Measurements from ENCODE around the gene ZKSCAN3.
"Not testable (repeated sequence)": the region's sequence is repeated elsewhere in the genome, so short reads cannot be mapped to it uniquely, and the experiment has no call there.

ZKSCAN3 gene

GRCh38 chr6:28383235-28384142 lies 33.7 kb downstream of the ZKSCAN3 start:
- H3K27me3 ChIP-seq (ENCODE audit: control insufficient read depth, insufficient read depth, low read length) = no peaks in the 10 kb centered on the region
- H3K9ac ChIP-seq (ENCODE audit: low read length) = peak overlapping the region; percentile 66
- H3K4me3 ChIP-seq (ENCODE audit: low read length) = peak overlapping the region; percentile 56
- no peaks in the 10 kb centered on the region for H3K9me3 ChIP-seq (ENCODE audit: control insufficient read depth, low read depth, low read length)
- H3K27ac ChIP-seq (ENCODE audit: low read length) = peak overlapping the region; percentile 38
- peaks cover 38% of the 10 kb centered on the region for H3K36me3 ChIP-seq (ENCODE audit: control insufficient read depth, low read depth, low read length)
- H3K4me1 ChIP-seq (ENCODE audit: control insufficient read depth, low read depth, low read length) = peaks cover 7% of the 10 kb centered on the region

GRCh38 chr6:28384143-28384533 lies 34.4 kb downstream of the ZKSCAN3 start:
- Histone ChIP-seq H3K4me1 (ENCODE audit: control insufficient read depth, low read depth, low read length) (peaks cover 7% of the 10 kb centered on the region), H3K27ac (ENCODE audit: low read length) (no peak overlapping the region), H3K27me3 (ENCODE audit: control insufficient read depth, insufficient read depth, low read length) (no peaks in the 10 kb centered on the region), H3K9ac (ENCODE audit: low read length) (no peak overlapping the region), H3K9me3 (ENCODE audit: control insufficient read depth, low read depth, low read length) (no peaks in the 10 kb centered on the region), H3K4me3 (ENCODE audit: low read length) (peak overlapping the region; percentile 56), H3K36me3 (ENCODE audit: control insufficient read depth, low read depth, low read length) (peaks cover 41% of the 10 kb centered on the region)

- Histone ChIP-seq H3K27me3 (ENCODE audit: control insufficient read depth, insufficient read depth, low read length) (no peaks in the 10 kb centered on the region), H3K9me3 (ENCODE audit: control insufficient read depth, low read depth, low read length) (no peaks in the 10 kb centered on the region), H3K27ac (ENCODE audit: low read length) (no peak overlapping the region), H3K4me1 (ENCODE audit: control insufficient read depth, low read depth, low read length) (no peaks in the 10 kb centered on the region), H3K4me3 (ENCODE audit: low read length) (no peak overlapping the region), H3K9ac (ENCODE audit: low read length) (no peak overlapping the region), H3K36me3 (ENCODE audit: control insufficient read depth, low read depth, low read length) (peaks cover 57% of the 10 kb centered on the region)
Measured at GRCh38 chr6:28390688-28391087, 40.9 kb downstream of the ZKSCAN3 start.

GRCh38 chr6:28393912-28394662 lies 44.3 kb downstream of the ZKSCAN3 start:
- Histone ChIP-seq H3K9ac (ENCODE audit: low read length) (no peak overlapping the region), H3K27me3 (ENCODE audit: control insufficient read depth, insufficient read depth, low read length) (no peaks in the 10 kb centered on the region), H3K4me3 (ENCODE audit: low read length) (no peak overlapping the region), H3K4me1 (ENCODE audit: control insufficient read depth, low read depth, low read length) (peaks cover 6% of the 10 kb centered on the region), H3K27ac (ENCODE audit: low read length) (no peak overlapping the region), H3K9me3 (ENCODE audit: control insufficient read depth, low read depth, low read length) (no peaks in the 10 kb centered on the region), H3K36me3 (ENCODE audit: control insufficient read depth, low read depth, low read length) (peaks cover 56% of the 10 kb centered on the region)

GRCh38 chr6:28395918-28396317 lies 46.2 kb downstream of the ZKSCAN3 start:
- Histone ChIP-seq H3K27me3 (ENCODE audit: control insufficient read depth, insufficient read depth, low read length) (peaks cover 6% of the 10 kb centered on the region), H3K36me3 (ENCODE audit: control insufficient read depth, low read depth, low read length) (peaks cover 37% of the 10 kb centered on the region), H3K4me3 (ENCODE audit: low read length) (no peak overlapping the region), H3K9ac (ENCODE audit: low read length) (no peak overlapping the region), H3K9me3 (ENCODE audit: control insufficient read depth, low read depth, low read length) (no peaks in the 10 kb centered on the region), H3K27ac (ENCODE audit: low read length) (no peak overlapping the region), H3K4me1 (ENCODE audit: control insufficient read depth, low read depth, low read length) (peaks cover 6% of the 10 kb centered on the region)

- Histone ChIP-seq H3K9ac (ENCODE audit: low read length) (peak within 1 kb of the TSS; percentile 98), H3K4me3 (ENCODE audit: low read length) (peak within 1 kb of the TSS; percentile 98), H3K27ac (ENCODE audit: low read length) (peak within 1 kb of the TSS; percentile 85), H3K4me1 (ENCODE audit: control insufficient read depth, low read depth, low read length) (peaks cover 6% of the 10 kb centered on the region), H3K27me3 (ENCODE audit: control insufficient read depth, insufficient read depth, low read length) (peaks cover 22% of the 10 kb centered on the region), H3K36me3 (ENCODE audit: control insufficient read depth, low read depth, low read length) (peaks cover 18% of the 10 kb centered on the region), H3K9me3 (ENCODE audit: control insufficient read depth, low read depth, low read length) (no peaks in the 10 kb centered on the region)
Measured at GRCh38 chr6:28399350-28400121, 49.8 kb downstream of the ZKSCAN3 start, which contains the start of gene ZSCAN12. Gene ZSCAN12 (minus strand): TSS chr6:28399747. CDS start chr6:28398405, 1,342 bp downstream.

DNA sequence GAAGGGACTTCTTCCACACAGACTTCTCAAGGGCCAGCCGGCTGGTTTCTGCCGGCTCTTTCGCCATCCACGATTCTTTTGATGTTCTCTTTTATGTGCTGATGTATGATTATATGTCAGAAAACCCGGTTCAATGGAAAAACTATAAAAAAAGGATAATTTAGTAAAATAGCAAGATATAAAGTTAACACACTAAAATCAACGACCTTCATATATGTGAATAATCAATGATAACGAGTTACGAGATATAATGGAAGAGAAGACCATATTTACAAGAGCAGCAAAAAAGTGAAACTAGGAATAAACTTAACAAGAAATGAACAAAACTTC lies 50.3 kb downstream of the ZKSCAN3 start:
- H3K4me3 ChIP-seq (ENCODE audit: low read length) = peak overlapping the region; percentile 98

GRCh38 chr6:28401172-28401571 lies 51.4 kb downstream of the ZKSCAN3 start:
- Histone ChIP-seq H3K27me3 (ENCODE audit: control insufficient read depth, insufficient read depth, low read length) (peaks cover 22% of the 10 kb centered on the region), H3K9ac (ENCODE audit: low read length) (no peak overlapping the region), H3K4me3 (ENCODE audit: low read length) (no peak overlapping the region), H3K4me1 (ENCODE audit: control insufficient read depth, low read depth, low read length) (peaks cover 6% of the 10 kb centered on the region), H3K36me3 (ENCODE audit: control insufficient read depth, low read depth, low read length) (peaks cover 9% of the 10 kb centered on the region), H3K27ac (ENCODE audit: low read length) (no peak overlapping the region), H3K9me3 (ENCODE audit: control insufficient read depth, low read depth, low read length) (no peaks in the 10 kb centered on the region)

More for the DNA sequence above, 50.3 kb downstream of the ZKSCAN3 start:
- Histone ChIP-seq H3K27me3 (ENCODE audit: control insufficient read depth, insufficient read depth, low read length) (peaks cover 22% of the 10 kb centered on the region), H3K27ac (ENCODE audit: low read length) (no peak overlapping the region), H3K4me1 (ENCODE audit: control insufficient read depth, low read depth, low read length) (peaks cover 6% of the 10 kb centered on the region), H3K9me3 (ENCODE audit: control insufficient read depth, low read depth, low read length) (no peaks in the 10 kb centered on the region), H3K9ac (ENCODE audit: low read length) (peak overlapping the region; percentile 98), H3K36me3 (ENCODE audit: control insufficient read depth, low read depth, low read length) (peaks cover 18% of the 10 kb centered on the region)

DNA sequence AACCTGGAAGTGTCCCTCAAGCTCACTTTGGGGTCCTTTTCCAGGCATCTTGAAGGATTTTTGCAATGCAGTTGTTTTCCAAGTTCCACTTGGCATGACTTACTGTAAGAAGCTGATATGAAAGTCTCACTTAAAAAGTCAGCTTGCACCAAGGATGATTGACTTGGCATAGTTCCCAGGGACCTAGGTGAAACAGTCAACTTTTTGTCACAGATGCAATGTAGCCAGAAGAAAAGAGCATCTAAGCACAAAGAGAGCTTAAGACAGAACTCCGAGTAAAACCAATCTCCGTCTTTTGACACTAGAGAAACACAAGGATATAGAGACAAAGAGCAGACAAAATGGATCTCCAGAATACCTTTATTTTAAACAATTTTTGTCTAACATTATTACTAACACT lies 52.5 kb downstream of the ZKSCAN3 start:
- H3K27ac ChIP-seq (ENCODE audit: low read length) = no peak overlapping the region
- peaks cover 6% of the 10 kb centered on the region for H3K4me1 ChIP-seq (ENCODE audit: control insufficient read depth, low read depth, low read length)
- peaks cover 22% of the 10 kb centered on the region for H3K27me3 ChIP-seq (ENCODE audit: control insufficient read depth, insufficient read depth, low read length)
- H3K4me3 ChIP-seq (ENCODE audit: low read length) = no peak overlapping the region
- no peak overlapping the region for H3K9ac ChIP-seq (ENCODE audit: low read length)
- H3K9me3 ChIP-seq (ENCODE audit: control insufficient read depth, low read depth, low read length) = no peaks in the 10 kb centered on the region
- no peaks in the 10 kb centered on the region for H3K36me3 ChIP-seq (ENCODE audit: control insufficient read depth, low read depth, low read length)

DNA sequence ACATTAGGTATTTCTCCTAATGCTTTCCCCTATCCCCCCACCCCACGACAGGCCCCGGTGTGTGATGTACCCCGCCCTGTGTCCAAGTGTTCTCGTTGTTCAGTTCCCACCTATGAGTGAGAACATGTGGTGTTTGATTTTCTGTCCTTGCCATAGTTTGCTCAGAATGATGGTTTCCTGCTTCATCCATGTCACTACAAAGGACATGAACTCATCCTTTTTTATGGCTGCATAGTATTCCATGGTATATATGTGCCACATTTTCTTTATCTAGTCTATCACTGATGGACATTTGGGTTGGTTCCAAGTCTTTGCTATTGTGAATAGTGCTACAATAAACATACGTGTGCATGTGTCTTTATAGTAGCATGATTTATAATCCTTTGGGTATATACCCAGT lies 54.2 kb downstream of the ZKSCAN3 start:
- not testable (repeated sequence) for H3K27ac ChIP-seq (ENCODE audit: low read length); H3K9me3 ChIP-seq (ENCODE audit: control insufficient read depth, low read depth, low read length); H3K4me1 ChIP-seq (ENCODE audit: control insufficient read depth, low read depth, low read length); H3K36me3 ChIP-seq (ENCODE audit: control insufficient read depth, low read depth, low read length); H3K4me3 ChIP-seq (ENCODE audit: low read length); H3K9ac ChIP-seq (ENCODE audit: low read length)
- peaks cover 22% of the 10 kb centered on the region for H3K27me3 ChIP-seq (ENCODE audit: control insufficient read depth, insufficient read depth, low read length)

- Histone ChIP-seq H3K27me3 (ENCODE audit: control insufficient read depth, insufficient read depth, low read length) (peaks cover 3% of the 10 kb centered on the region), H3K4me1 (ENCODE audit: control insufficient read depth, low read depth, low read length) (no peaks in the 10 kb centered on the region), H3K4me3 (ENCODE audit: low read length) (no peak overlapping the region), H3K27ac (ENCODE audit: low read length) (no peak overlapping the region), H3K9me3 (ENCODE audit: control insufficient read depth, low read depth, low read length) (no peaks in the 10 kb centered on the region), H3K36me3 (ENCODE audit: control insufficient read depth, low read depth, low read length) (no peaks in the 10 kb centered on the region), H3K9ac (ENCODE audit: low read length) (no peak overlapping the region)
Measured at GRCh38 chr6:28407401-28407800, 57.7 kb downstream of the ZKSCAN3 start.

Data from iPS-18a (cell line).